Activated naive CD4-positive, alpha-beta T cell treated with Interleukin-2 at 50 U/mL for 16 hours (primary cell): ENCODE measurements around the gene OXT.
"Not testable (repeated sequence)": the region's sequence is repeated elsewhere in the genome, so short reads cannot be mapped to it uniquely, and the experiment has no call there.

Experiments used
- DNase-seq: peaks from one replicate; pipeline ENCODE4 v3.0.0-alpha.2; 2020

OXT gene

GRCh38 chr20:3051385-3052019 is 19.9 kb upstream of the OXT start:
- DNase-seq = no peak

DNA sequence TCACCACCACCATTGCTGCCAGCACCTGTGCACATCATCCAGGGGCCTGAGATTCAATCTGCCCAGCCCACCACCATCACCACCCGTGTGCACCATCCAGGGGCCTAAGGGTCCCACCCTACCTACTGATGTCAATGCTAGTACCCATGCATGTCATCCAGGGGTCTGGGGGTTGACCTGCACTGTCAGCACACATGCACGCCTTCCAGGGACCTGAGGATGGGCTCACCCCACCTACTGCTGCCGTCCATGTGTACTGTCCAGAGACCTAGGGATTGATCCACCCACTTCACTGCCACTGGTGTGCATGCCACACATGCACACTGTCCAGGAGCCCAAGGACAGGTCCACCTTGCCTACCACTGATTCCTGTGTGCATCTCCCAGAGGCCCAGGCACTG is 11.9 kb upstream of the OXT start:
- no peak for DNase-seq

DNA sequence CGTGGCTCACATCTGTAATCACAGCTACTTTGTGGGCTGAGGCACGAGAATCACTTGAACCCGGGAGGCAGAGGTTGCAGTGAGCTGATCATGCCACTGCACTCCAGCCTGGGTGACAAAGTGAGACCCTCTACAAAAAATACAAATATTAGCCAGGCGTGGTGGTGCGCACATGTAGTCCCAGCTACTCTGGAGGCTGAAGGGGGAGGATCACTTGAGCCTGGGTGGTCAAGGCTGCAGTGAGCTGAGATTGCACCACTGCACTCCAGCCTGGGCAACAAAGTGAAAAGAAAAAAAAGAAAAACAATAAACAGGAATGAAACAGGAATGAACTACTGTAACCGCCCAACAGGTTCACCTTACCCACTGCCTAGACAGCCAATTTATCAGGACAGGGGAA is 7.3 kb upstream of the OXT start:
- not testable (repeated sequence) for DNase-seq

GRCh38 chr20:3067139-3068014 is 4.0 kb upstream of the OXT start:
- no peak for DNase-seq

DNA sequence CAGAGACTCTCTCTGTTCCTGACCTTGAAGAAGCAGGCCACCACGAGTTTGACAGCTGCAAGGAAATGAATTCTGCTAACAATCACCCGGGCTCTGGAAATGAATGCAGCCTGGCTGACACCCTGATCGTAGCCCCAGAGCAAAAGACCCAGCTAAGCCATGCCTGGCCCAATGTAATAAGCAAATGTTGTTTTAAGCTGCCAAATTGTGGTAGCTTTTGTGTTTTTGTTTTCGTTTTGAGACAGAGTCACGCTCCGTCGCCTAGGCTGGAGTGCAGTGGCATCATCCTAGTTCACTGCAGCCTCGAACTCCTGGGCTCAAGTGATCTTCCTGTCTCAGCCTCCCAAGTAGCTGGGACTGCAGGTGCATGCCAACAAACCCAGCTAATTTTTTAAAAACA is 3.3 kb upstream of the OXT start:
- DNase-seq = no peak

DNA sequence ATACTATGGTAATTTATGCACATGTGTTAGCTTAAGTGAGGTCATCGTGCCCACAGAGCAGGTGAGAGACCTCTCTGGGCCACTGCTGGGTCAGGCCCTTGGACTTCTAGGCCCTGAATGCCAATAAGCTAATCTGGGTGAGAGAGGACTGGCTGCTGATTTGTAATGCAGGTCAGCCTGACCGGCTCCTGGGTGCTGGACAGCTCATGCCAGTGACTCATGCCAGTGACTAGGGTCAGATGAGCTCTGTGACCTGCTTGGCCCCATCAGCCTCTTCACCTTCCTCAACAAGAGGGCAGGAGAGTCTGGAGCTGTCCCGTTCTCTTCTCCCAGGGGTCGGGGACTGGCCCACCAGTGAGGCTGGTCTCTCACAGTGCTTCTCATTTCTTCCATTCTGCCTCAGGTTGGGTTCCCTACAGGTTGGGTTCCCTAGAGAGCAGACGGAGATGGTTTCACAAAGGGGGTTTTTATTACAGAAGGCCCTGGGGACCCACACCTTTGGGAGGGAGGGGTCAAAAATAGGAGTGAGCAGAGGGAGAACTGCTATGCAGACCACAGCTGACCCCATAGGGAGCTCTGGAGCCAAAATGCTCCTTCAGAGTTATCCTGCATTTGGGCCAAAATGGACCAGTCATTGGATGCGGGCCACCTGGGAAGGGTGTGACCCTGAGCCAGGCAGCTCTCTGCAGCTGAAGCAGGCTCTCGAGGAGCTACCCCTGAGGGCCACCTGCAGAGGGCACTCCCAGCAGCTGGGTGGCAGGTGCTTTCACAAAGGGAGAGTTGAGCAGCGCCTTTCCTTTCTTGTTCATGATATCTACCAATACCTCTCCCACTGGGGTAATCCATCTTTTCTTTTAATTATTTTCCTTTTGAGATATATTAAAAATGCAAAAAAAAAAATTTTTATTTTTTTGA is 2.2 kb upstream of the OXT start:
- no peak for DNase-seq

DNA sequence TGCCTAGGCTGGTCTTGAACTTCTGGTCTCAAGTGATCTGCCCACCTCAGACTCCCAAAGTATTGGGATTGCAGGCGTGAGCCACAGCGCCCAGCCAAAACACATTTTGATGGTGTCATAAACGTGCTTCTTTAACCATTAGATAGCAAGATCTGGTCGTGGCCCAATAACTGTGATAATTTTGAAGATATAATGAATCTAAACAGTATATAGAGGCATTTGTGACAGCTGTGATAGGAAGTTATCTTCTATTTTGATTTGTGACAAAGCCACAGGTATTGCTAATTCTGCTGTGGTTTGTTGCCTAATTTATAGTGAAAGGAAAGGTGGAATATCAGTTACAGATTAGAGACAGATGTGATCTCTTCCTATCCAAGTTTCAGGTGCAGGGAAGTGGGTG is 695 bp upstream of the OXT start:
- no peak for DNase-seq

DNA sequence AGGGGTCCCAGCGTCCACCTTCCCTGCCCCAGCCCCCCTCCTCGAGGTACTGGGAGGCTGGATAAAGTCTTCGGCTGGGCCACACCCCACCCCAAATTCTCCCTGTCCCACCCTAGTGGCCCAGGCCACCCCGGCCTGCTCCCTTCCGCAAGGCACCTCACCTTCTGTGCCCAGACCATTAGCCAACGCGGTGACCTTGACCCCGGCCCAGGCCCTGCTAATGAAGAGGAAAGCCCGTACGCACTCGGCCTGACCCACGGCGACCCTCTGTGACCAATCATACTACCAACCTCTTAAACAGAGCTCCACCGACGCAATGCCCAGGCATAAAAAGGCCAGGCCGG is 182 bp upstream of the OXT start:
- DNase-seq = no peak

DNA sequence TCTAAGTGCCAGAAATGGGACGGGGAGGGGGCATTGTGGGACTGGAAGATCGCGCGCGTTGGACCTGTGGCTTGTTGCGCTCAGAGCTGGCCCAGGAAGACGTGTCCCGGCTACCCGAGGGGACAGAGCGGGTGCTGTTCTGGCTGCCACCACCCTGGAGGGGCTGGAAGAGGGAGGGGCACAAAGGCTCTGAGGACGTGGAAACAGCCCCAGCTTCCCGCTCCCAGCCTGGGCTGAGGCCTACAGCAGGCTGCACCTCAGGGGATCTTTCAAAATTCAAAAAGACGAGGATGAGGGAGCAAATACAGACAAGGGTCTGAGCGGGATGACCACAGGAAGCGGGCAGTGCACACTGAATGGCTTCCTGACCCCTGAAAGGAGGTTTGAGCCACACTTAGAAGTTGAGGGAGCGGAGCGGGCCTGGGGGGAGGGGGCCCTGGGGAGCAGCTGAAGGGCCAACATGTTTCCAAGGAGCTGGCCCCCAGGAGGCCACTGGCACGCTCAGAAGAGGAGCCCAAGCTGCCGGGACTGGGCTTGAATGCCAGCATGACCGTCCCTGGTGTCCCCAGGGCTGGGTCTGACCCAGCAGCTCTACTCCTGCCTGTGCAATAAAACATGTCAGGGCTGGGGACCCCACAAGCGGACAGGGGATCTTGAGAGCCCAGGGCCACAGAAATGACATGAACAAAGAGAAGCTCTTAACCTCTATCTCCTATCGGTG is 1.3 kb downstream of the OXT start:
- no peak for DNase-seq

DNA sequence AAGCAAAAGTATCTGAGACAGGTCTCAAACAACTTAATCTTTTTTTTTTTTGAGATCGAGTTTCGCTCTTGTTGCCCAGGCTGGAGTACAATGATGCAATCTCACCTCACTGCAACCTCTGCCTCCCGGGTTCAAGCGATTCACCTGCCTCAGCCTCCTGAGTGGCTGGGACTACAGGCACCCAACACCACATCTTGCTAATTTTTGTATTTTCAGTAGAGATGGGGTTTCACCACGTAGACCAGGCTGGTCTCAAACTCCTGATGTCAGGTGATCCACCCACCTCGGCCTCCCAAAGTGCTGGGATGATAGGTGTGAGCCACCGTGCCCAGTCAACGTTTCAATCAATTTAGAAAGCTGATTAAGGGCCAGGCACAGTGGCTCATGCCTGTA is 1.8 kb downstream of the OXT start:
- not testable (repeated sequence) for DNase-seq

- no peak for DNase-seq
These were observed 3.4 kb downstream of the OXT start for GRCh38 chr20:3074812-3075211.

DNA sequence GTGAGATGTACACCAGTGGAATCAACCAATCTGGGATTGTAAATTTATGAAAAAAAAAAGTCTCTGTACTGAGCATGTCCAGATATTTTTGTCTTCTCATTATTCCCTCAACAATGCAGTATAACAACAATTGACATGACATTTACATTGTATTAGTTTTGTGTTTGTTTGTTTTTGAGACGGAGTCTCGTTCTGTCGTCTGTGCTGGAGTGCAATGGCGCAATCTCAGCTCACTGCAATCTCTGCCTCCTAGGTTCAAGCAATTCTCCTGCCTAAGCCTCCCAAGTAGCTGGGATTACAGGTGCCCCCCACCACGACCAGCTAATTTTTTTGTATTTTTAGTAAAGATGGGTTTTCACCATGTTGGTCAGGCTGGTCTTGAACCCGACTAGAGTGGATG is 3.9 kb downstream of the OXT start:
- not testable (repeated sequence) for DNase-seq

GRCh38 chr20:3077618-3078134 is 6.3 kb downstream of the OXT start:
- no peak for DNase-seq

- no peak for DNase-seq
These were observed 9.5 kb downstream of the OXT start for GRCh38 chr20:3080939-3081388.

- no peak for DNase-seq
These were observed 10.2 kb downstream of the OXT start for GRCh38 chr20:3081641-3082040.

GRCh38 chr20:3082306-3082951 is 11.0 kb downstream of the OXT start:
- DNase-seq = no peak

DNA sequence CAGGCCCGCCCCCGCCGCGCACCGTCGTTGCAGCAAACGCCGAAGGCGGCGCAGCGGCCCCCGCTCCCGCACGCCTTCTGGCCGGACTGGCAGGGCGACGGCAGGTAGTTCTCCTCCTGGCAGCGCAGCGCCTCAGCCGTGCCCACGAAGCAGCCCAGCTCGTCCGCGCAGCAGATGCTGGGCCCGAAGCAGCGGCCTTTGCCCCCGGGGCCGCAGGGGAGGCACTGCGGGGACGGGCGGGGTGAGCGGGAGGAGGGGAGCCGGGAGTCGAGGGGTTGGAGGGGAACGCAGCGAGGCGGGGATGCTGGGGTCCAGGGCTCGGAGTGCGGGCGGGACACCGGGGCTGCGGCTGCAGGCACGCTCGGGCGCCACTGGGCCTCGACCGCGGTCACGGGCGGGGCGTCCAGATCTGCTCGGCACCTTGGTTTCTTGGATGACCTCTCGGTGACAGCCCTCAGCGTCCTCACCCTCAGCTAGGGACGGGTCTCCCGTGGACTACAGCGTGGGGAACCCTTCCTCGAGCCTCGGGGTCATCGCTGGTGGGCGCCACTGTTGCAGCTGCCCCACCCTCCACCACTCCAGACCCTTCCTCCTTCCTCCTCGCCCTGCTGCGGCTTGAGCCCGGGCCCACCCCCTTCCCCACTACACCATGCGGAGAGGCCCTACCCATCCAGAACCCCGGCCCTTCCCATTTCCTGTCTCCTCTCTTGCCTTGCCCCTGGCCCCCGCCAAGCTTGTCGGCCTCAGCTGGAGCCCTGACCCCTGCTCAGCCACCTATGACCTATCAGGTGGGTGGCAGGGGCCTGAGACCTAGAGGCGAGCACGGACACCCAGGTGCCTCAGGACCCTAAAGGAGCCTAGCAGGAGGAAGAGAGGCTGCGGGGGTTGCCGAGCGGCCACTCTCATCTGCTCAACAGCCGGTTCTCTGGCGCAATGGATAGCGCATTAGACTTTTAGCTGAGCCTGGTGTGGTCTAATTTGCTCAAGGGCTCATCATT is 11.8 kb downstream of the OXT start:
- no peak for DNase-seq

DNA sequence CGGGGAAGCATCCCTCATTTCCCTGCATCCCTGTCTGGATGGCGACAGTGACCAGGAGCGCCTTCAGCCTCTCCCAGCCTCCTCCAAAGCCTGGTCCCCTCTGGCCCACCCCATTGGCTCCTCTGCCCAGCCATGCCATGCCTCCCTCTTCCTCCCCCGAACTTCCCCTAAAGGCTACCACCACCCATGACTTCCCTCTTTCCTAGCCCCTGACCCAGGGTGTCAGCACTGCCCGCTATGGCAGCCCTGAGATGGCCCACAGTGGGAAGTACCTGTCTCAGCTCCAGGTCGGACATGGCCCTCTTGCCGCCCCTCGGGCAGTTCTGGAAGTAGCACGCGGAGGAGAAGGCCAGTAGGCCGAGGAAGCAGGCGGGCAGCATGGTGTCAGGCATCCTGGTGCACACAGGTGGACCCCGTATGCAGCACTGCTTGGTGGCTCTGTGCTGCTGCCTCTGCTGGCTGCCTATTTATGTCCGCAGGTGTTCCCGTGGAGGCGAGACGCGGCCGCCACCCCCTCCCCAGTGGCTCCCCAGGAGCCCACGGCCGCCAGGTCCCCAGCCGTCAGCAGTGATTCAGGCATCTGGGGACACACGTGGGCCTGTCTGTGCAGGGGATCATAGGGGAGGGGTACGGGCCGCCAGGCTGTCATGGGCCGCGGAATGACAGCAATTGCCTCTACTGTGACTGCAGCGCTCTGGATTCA is 13.0 kb downstream of the OXT start, which contains the start of gene AVP:
Gene AVP (minus strand): TSS at position 442 of the 703 bp plus-strand sequence. CDS start 50 bp downstream, at position 392.
- DNase-seq = no peak

- DNase-seq = no peak
These were observed 13.6 kb downstream of the OXT start for GRCh38 chr20:3084986-3085360.

DNA sequence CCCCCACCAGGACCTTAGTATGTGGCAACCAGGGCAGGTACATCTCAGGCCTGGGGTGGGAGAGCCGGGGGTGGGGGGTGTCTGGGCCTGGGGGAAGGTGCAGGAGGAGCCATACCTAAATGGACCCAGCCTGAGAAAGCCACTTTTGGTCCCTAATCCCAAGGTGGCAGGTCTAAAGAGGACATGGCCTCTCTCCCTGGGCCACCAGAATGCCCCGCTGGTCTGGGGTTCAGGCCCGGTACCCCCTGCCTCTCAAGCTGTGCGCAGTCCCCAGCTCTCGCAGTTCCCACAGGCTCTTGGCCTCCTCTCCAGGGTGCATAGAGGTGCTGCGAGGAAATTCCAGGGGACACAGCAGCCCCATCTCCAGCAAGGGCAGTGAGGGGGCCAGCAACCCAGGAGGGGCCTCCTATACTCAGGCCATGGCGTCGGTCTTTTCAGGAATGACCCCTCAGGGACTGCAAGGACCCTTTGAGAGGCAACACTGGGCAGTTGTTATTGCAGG is 14.2 kb downstream of the OXT start:
- DNase-seq = no peak
